CD4-positive, alpha-beta T cell treated with Interleukin-12 subunit alpha and Interleukin-12 subunit beta, for 1 hour (primary cell): ENCODE data around the gene PPFIA1.

Experiments
- DNase-seq: peaks from one replicate; pipeline ENCODE4 v3.0.0-alpha.2; 2020

The PPFIA1 gene

GRCh38 chr11:70299636-70300035 lies 29.1 kb downstream of the PPFIA1 start:
- no peak for DNase-seq

- DNase-seq: no peak
These were observed 30.7 kb downstream of the PPFIA1 start for GRCh38 chr11:70301191-70301590.

- no peak for DNase-seq
These were observed 31.4 kb downstream of the PPFIA1 start for GRCh38 chr11:70301721-70302418.

DNA sequence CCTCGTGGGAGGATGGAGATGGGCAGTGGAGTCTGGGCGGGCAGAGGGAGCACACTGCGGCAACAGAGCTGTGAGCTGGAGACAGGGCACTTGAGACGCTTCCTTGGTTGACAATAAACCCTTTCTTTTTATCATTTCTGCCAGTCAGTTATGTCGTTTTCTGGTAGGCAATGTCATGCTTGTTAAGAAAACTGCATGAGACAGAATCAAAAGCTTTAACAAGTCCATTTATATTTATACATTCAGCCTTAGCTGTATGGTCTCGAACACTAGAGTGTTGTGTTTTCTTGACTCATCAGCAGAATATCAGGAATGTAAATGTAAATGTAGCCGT lies 31.9 kb downstream of the PPFIA1 start:
- DNase-seq: no peak

DNA sequence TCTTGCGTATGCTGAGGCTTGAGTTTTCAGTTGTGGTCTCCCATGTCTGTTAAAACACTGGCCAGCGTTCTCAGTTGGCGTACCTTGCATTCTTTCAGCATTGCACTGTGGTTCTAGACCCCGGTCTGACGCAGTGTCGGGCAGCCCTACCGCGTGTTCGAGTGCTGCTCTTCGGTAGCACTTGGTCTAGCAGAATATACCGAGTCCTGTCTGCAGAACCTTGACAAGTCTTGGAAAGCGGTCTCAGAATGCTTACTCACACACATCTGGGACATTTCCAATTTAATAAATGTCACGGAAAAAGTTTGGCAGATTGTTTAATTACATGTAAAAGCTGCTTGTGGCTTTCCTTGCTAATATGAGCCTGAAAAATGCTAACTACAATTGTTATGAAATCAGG lies 32.6 kb downstream of the PPFIA1 start:
- no peak for DNase-seq

GRCh38 chr11:70304208-70304603 lies 33.7 kb downstream of the PPFIA1 start:
- DNase-seq: no peak

DNA sequence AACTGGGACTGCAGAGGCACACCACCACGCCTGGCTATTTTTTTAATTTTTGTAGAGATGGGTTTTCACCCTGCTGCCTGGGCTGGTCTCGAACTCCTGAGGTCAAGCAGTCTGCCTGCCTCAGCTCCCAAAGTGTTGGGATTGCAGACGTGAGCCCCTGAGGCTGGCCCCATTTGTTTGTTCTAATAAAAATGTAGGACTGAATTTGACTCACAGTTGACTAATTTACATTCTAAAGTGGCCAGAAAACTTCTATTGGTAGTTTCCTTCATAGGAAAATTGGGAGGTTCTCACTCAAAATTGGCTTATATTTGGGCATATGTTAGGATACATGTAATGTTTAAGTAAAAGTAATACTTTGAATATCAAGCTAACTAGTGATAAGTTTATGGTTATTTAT lies 35.0 kb downstream of the PPFIA1 start:
- no peak for DNase-seq

- no peak for DNase-seq
These were observed 36.1 kb downstream of the PPFIA1 start for GRCh38 chr11:70306586-70307033.

DNA sequence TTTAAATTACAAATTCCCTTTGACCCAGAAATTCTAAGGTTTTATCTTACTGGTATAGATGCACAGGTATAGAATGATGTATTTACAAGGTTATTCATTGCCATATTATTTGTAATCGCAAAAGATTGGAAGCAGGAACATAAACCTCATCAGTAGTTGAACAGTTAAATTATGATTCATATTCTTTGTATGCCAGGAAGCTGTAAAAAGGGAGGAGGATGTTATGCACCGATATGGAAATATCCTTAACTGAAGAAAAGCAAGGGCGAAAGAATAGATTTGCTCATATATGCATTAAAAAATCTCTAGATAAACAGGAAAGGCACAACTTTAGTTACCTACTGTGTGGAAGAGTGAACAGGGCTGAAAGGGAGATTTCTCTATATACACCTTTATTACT lies 36.7 kb downstream of the PPFIA1 start:
- no peak for DNase-seq

GRCh38 chr11:70311616-70312015 lies 41.1 kb downstream of the PPFIA1 start:
- DNase-seq: no peak

- DNase-seq: no peak
These were observed 42.2 kb downstream of the PPFIA1 start for GRCh38 chr11:70312401-70313357.

DNA sequence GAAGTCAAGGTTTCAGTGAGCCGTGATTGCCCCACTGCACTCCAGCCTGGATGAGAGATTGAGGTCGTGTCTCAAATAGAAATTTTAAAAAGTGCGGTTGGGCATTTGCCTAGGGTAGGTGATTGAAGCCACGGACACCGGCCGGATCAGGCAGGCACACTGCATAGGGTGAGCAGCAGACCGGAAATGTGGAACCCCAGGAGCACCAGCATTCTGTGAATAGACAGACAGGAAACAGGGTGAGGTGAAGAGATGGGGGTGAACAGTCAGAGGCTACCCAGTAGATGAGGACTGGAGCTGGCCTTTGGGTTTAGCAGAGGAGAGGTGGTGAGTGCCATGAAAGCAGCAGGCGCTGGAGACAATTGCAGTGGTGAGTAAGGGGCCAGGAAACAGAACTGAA lies 43.5 kb downstream of the PPFIA1 start:
- no peak for DNase-seq

- DNase-seq: peak; percentile 2
These were observed 44.2 kb downstream of the PPFIA1 start for GRCh38 chr11:70314730-70315129.

GRCh38 chr11:70315716-70316115 lies 45.2 kb downstream of the PPFIA1 start:
- no peak for DNase-seq

GRCh38 chr11:70317581-70318305 lies 47.3 kb downstream of the PPFIA1 start:
- no peak for DNase-seq

GRCh38 chr11:70319396-70320076 lies 49.0 kb downstream of the PPFIA1 start:
- no peak for DNase-seq

DNA sequence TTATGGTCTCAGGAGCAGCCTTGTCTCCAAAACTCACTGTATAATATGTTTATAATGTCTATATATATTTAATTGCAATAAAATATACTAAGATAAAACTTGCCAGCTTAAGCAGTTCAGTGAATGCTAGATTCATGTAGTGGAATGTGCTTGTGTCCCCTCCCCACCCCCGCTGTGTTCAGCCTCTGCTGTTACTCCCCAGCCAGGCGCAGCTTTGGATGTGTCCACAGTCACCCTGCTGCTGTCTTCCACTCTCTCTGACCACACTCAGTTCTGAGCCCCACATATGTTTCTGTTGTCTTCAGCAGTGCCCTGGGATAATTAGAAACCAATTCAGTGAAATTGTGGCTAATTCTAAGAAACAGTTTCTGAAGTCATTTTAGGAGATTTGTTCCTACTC lies 52.2 kb downstream of the PPFIA1 start:
- no peak for DNase-seq

DNA sequence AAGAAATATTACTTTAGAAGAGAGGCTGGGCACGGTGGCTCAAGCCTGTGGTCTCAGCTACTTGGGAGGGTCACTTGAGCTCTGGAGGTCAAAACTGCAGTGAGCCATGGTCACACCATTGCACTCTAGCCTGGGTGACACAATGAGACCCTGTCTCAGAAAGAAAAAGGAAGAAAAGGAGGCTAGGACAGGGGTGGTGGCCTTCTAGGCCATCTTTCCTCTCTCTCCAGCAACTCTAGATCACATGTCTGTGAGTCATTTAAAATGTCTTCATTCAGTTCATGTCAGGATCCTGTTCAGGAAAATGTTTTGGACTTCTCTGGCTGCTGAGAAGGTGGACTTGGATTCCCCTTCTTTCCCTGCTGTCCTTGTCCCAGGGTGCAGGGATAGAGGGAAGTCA lies 53.3 kb downstream of the PPFIA1 start:
- DNase-seq: no peak

GRCh38 chr11:70324376-70325115 lies 54.1 kb downstream of the PPFIA1 start:
- no peak for DNase-seq

GRCh38 chr11:70325824-70326223 lies 55.3 kb downstream of the PPFIA1 start:
- DNase-seq: no peak

DNA sequence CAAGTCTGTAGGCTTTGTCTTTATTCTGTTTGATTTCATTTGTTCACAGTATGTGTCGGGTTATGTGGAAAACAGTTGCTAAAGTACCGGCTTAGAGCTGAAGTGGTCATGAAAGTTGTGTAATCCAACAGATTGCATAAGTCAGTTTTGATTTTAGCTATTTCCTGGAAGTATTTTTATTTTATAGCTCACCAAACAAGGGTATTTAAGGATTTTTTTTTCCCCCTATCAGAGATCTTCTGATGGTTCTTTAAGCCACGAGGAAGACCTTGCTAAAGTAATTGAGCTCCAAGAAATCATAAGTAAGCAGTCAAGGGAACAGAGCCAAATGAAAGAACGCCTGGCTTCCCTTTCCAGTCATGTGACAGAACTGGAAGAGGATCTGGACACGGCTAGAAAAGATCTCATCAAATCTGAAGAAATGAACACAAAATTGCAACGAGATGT lies 55.9 kb downstream of the PPFIA1 start:
- DNase-seq: no peak

GRCh38 chr11:70326833-70327232 lies 56.3 kb downstream of the PPFIA1 start:
- DNase-seq: no peak
